K562 (cell line): ENCODE data around the gene SRGN. TPM values are rescaled to one million over a fixed set of nuclear protein-coding genes. Genes with fewer than 3 reads are reported as not detected.
A peak's percentile ranks its signal among the peaks of the same experiment; 100 is the strongest.

ENCODE experiments used
- ATAC-seq: fragments of 200-7000 bp; cut with Tn5 transposase; 3 replicates; pipeline ENCODE4 v1.9.1; 2020; ENCODE audit warnings: moderate library complexity
- BruUV-seq: library from RNA; stranded (reverse); fragments of 400-500 nt; replicated peaks from 2 replicates; lab custom pipeline; 2021; lab: Mats Ljungman, UMichigan
- CTCF ChIA-PET: fragments of 300-600 bp; formaldehyde crosslinking; extraction: SDS; loops from one replicate; lab custom pipeline; 2021; ENCODE audit warnings: low intra/inter-chr PET ratio; lab: Yijun Ruan, JAX
- POLR2A ChIA-PET: fragments of 300-600, 350-650 bp; sonication (Branson Sonifier 250); formaldehyde crosslinking; extraction: SDS; loops from one replicate; lab custom pipeline; 2021; ENCODE audit warnings: antibody characterized with exemption, inconsistent platforms; lab: Yijun Ruan, JAX
- DNase-seq, 4 experiments: peaks; one replicate each; pipeline versions ENCODE4 v3.0.0 to v3.0.0-alpha.2; 2011 to 2018; ENCODE audit warnings: low spot score in 3 of 4, mixed read lengths in 3 of 4; ENCODE audit errors: extremely low read depth in 1 of 4
- FAIRE-seq: peaks from 2 replicates; lab custom pipeline; 2011; peaks lifted over from hg19 to GRCh38; lab: Jason Lieb, UNC
- H2AFZ ChIP-seq: 2 replicates; pipeline ENCODE4 v1.6.0; 2011; ENCODE audit warnings: low read depth, low read length, control low read depth, inconsistent platforms
- H3K27ac ChIP-seq: fragments of 200-600 bp; 3 replicates; pipeline ENCODE4 v1.8.0; 2011; ENCODE audit warnings: low read depth, mild to moderate bottlenecking, control low read depth, inconsistent platforms, low read length, moderate library complexity, mixed read lengths; ENCODE audit errors: extremely low read depth
- H3K27me3 ChIP-seq, 2 experiments: fragments of 300-600 bp in 1 of 2; 2 replicates in 1 of 2; 3 replicates in 1 of 2; pipeline versions ENCODE4 v1.6.0 to v1.8.0; 2011; ENCODE audit warnings: inconsistent platforms in 2 of 2, low read length in 2 of 2, mild to moderate bottlenecking in 1 of 2, mixed read lengths in 1 of 2, moderate library complexity in 1 of 2; ENCODE audit not compliant: control insufficient read depth in 2 of 2, insufficient read depth in 2 of 2
- H3K36me3 ChIP-seq: fragments of 300-600 bp; 3 replicates; pipeline ENCODE4 v1.8.0; 2011; ENCODE audit warnings: mild to moderate bottlenecking, low read length, inconsistent platforms; ENCODE audit not compliant: control insufficient read depth, insufficient read depth
- H3K4me1 ChIP-seq, 2 experiments: fragments of 200-600 bp in 1 of 2; replicated peaks in 1 of 2; 2 replicates in 1 of 2; 3 replicates in 1 of 2; pipeline versions ENCODE4 v1.5.1 to v1.8.0; 2011; ENCODE audit warnings: inconsistent platforms in 2 of 2, low read length in 2 of 2, mild to moderate bottlenecking in 1 of 2, mixed read lengths in 1 of 2, moderate library complexity in 1 of 2; ENCODE audit not compliant: control insufficient read depth in 2 of 2, insufficient read depth in 2 of 2
- H3K4me2 ChIP-seq: 2 replicates; pipeline ENCODE4 v1.6.1; 2011; ENCODE audit warnings: low read length, control low read depth, inconsistent platforms, mixed read lengths; ENCODE audit not compliant: insufficient read depth
- H3K4me3 ChIP-seq: fragments of 200-600 bp; sonication (generic), shearing (Covaris generic); 2 replicates; pipeline ENCODE4 v1.5.1; 2016; ENCODE audit warnings: control low read depth, inconsistent platforms
- H3K79me2 ChIP-seq: fragments of 200-600 bp; 3 replicates; pipeline ENCODE4 v1.8.0; 2011; ENCODE audit warnings: low read length, inconsistent platforms; ENCODE audit not compliant: control insufficient read depth, insufficient read depth
- H3K9ac ChIP-seq, 2 experiments: 2 replicates each; pipeline versions ENCODE4 v1.6.0 to v1.6.1; 2011; ENCODE audit warnings: low read depth in 2 of 2, low read length in 2 of 2, control low read depth in 1 of 2, inconsistent platforms in 1 of 2, mild to moderate bottlenecking in 1 of 2, mixed read lengths in 1 of 2; ENCODE audit not compliant: insufficient read depth in 1 of 2
- H3K9me1 ChIP-seq: one replicate; pipeline ENCODE4 v1.6.0; 2011; ENCODE audit warnings: inconsistent platforms, mild to moderate bottlenecking, low read length, moderate library complexity; ENCODE audit not compliant: control insufficient read depth, insufficient read depth
- H3K9me3 ChIP-seq: replicated peaks from 2 replicates; pipeline ENCODE4 v1.5.1; 2011; ENCODE audit warnings: low read depth, low read length, inconsistent platforms; ENCODE audit not compliant: control insufficient read depth, insufficient read depth
- H4K20me1 ChIP-seq: replicated peaks from 2 replicates; pipeline ENCODE4 v1.6.1; 2011; ENCODE audit warnings: low read length, inconsistent platforms, mixed read lengths; ENCODE audit not compliant: control insufficient read depth, insufficient read depth
- MEF2A ChIP-seq: IDR thresholded peaks from 2 replicates; pipeline ENCODE4 v1.6.1; 2011; ENCODE audit warnings: low read depth, mild to moderate bottlenecking, low read length, moderate library complexity; ENCODE audit not compliant: control insufficient read depth
- RBM25 ChIP-seq: fragments of 200-400 bp; formaldehyde crosslinking; IDR thresholded peaks from 2 replicates; pipeline ENCODE4 v1.6.1; 2018; ENCODE audit warnings: low read length, low read depth, moderate library complexity; ENCODE audit not compliant: severe bottlenecking
- SREBF1 ChIP-seq: fragments of 150-350 bp; IDR thresholded peaks from 2 replicates; pipeline ENCODE4 v1.6.1; 2014; ENCODE audit warnings: antibody characterized with exemption, low read depth, low read length, borderline replicate concordance
- ZFP1 ChIP-seq: fragments of 450-650 bp; formaldehyde crosslinking; IDR thresholded peaks from 2 replicates; pipeline ENCODE4 v1.4.0; 2020; ENCODE audit warnings: mild to moderate bottlenecking, mixed read lengths
- ZNF121 ChIP-seq: sonication (generic); formaldehyde crosslinking; conservative IDR thresholded peaks from 2 replicates; pipeline ENCODE4 v1.8.0; 2022; ENCODE audit warnings: missing genetic modification reagents
- ZNF232 ChIP-seq: sonication (generic); formaldehyde crosslinking; IDR thresholded peaks from 2 replicates; pipeline ENCODE4 v1.8.0; 2022; ENCODE audit warnings: mild to moderate bottlenecking, missing genetic modification reagents
- WGBS: fragments of 100-300 bp; shearing (Covaris generic); methylation state at CpG from one replicate; pipeline ENCODE4 v1.1.6; 2016; ENCODE audit warnings: low coverage, mixed read lengths; ENCODE audit not compliant: insufficient coverage; ENCODE audit errors: missing lambda C conversion rate; 5-methylcytosine and 5-hydroxymethylcytosine counted together
- in situ Hi-C: fragments of 300-500 bp; cut with MboI; formaldehyde crosslinking; loops from 4 replicates; pipeline ENCODE4 v1.15.0; 2018; ENCODE audit warnings: inconsistent platforms, mixed read lengths
- intact Hi-C: fragments of 100-400 bp; cut with micrococcal nuclease; formaldehyde crosslinking; loops from 2 replicates; pipeline ENCODE4 v1.14.2; 2022
- polyA plus RNA-seq, 8 experiments: library from polyadenylated mRNA; depleted of rRNA in 4 of 8; stranded (reverse) in 5 of 8; unstranded in 3 of 8; fragments of >200 nt; fragmentation: Nextera tagmentation in 2 of 8; fragmentation: Illumina TruSeq in 1 of 8; extraction: Ambion mirVana in 2 of 8; extraction: Trizol in 1 of 8; gene quantifications; 2 replicates each; pipeline versions ENCODE4 v1.2.1 to v1.2.3, GENCODE V29; 2011 to 2014; ENCODE audit warnings: inconsistent platforms in 1 of 8, missing spikeins in 1 of 8
- total RNA-seq, 7 experiments: library from RNA; depleted of rRNA in 6 of 7; stranded (reverse); fragments of >200 nt in 6 of 7; fragmentation: Illumina TruSeq in 2 of 7; extraction: Trizol in 2 of 7; gene quantifications; 2 replicates each; pipeline versions ENCODE4 v1.2.1 to v1.2.3, GENCODE V29; 2011 to 2021; ENCODE audit warnings: low replicate concordance in 1 of 7
- TF ChIP-seq, protein P1 (sequence below): fragments of 450-650 bp; IDR thresholded peaks from 2 replicates; pipeline ENCODE4 v1.6.1; 2014; ENCODE audit warnings: low read depth, mild to moderate bottlenecking, moderate library complexity, borderline replicate concordance
- TF ChIP-seq, protein P2 (sequence below): sonication (generic); formaldehyde crosslinking; IDR thresholded peaks from 2 replicates; pipeline ENCODE4 v1.8.1; 2022; ENCODE audit warnings: missing genetic modification reagents
- TF ChIP-seq, protein P3 (sequence below): IDR thresholded peaks from 2 replicates; pipeline ENCODE4 v1.6.1; 2016; ENCODE audit warnings: missing genetic modification characterization, missing compliant biosample characterization

The SRGN gene
- total and polyA plus RNA-seq, 9 of the 15 experiments (the other 6 are each of a cell fraction or from before 2014, with no cell fraction given): 136 to 304 (median 180) TPM

GRCh38 chr10:69070951-69071350, 17.0 kb upstream of the SRGN start:
- intact Hi-C loops: no loop called here
- in situ Hi-C loops: no loop called here
- Histone ChIP-seq H3K79me2 (no peaks in the 10 kb centered on the region), H3K27ac (no peak overlapping the region), H3K27me3 (no peaks in the 10 kb centered on the region), H3K9ac (no peak overlapping the region; a peak in 1 of 4 replicates), H3K9me1 (no peaks in the 10 kb centered on the region), H3K4me3 (no peak overlapping the region), H3K36me3 (no peaks in the 10 kb centered on the region), H3K9me3 (no peaks in the 10 kb centered on the region), H4K20me1 (no peaks in the 10 kb centered on the region), H2AFZ (no peak overlapping the region), H3K4me1 (peaks cover 5 to 29% of the 10 kb centered on the region in 2 experiments), H3K4me2 (no peak overlapping the region)
- no TSS peak for BruUV-seq
- WGBS: 60% methylated on average over 4 of the region's 4 CpGs
- DNase-seq (no peak), ATAC-seq (no peak), FAIRE-seq (no peak)
- POLR2A ChIA-PET: interaction anchor here (0.7 to 1.3 kb wide), 3 partner anchors 12 to 289 kb away, joined by 3 to 4 read pairs (median 3); partner anchors contain the start of gene SRGN
- TF ChIP-seq, protein P1, sequence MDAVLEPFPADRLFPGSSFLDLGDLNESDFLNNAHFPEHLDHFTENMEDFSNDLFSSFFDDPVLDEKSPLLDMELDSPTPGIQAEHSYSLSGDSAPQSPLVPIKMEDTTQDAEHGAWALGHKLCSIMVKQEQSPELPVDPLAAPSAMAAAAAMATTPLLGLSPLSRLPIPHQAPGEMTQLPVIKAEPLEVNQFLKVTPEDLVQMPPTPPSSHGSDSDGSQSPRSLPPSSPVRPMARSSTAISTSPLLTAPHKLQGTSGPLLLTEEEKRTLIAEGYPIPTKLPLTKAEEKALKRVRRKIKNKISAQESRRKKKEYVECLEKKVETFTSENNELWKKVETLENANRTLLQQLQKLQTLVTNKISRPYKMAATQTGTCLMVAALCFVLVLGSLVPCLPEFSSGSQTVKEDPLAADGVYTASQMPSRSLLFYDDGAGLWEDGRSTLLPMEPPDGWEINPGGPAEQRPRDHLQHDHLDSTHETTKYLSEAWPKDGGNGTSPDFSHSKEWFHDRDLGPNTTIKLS: no peak
- TF ChIP-seq ZFP1 (no peak), ZNF232 (CRISPR knock-in tag) (no peak), ZNF121 (CRISPR knock-in tag) (peak; percentile 85), RBM25 (peak; percentile 57), SREBF1 (no peak), MEF2A (no peak)
- TF ChIP-seq, protein P2, sequence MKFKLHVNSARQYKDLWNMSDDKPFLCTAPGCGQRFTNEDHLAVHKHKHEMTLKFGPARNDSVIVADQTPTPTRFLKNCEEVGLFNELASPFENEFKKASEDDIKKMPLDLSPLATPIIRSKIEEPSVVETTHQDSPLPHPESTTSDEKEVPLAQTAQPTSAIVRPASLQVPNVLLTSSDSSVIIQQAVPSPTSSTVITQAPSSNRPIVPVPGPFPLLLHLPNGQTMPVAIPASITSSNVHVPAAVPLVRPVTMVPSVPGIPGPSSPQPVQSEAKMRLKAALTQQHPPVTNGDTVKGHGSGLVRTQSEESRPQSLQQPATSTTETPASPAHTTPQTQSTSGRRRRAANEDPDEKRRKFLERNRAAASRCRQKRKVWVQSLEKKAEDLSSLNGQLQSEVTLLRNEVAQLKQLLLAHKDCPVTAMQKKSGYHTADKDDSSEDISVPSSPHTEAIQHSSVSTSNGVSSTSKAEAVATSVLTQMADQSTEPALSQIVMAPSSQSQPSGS (CRISPR knock-in tag): no peak
- TF ChIP-seq, protein P3, sequence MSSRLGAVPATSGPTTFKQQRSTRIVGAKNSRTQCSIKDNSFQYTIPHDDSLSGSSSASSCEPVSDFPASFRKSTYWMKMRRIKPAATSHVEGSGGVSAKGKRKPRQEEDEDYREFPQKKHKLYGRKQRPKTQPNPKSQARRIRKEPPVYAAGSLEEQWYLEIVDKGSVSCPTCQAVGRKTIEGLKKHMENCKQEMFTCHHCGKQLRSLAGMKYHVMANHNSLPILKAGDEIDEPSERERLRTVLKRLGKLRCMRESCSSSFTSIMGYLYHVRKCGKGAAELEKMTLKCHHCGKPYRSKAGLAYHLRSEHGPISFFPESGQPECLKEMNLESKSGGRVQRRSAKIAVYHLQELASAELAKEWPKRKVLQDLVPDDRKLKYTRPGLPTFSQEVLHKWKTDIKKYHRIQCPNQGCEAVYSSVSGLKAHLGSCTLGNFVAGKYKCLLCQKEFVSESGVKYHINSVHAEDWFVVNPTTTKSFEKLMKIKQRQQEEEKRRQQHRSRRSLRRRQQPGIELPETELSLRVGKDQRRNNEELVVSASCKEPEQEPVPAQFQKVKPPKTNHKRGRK (tag): no peak
- CTCF ChIA-PET: no interaction called here
